ENCODE data around the gene CNNM2. TPM values are rescaled to one million over a fixed set of nuclear protein-coding genes. Genes with fewer than 3 reads are reported as not detected.

The CNNM2 gene
- total RNA-seq, 1 experiment from 2014 or later = 7.2 TPM

DNA sequence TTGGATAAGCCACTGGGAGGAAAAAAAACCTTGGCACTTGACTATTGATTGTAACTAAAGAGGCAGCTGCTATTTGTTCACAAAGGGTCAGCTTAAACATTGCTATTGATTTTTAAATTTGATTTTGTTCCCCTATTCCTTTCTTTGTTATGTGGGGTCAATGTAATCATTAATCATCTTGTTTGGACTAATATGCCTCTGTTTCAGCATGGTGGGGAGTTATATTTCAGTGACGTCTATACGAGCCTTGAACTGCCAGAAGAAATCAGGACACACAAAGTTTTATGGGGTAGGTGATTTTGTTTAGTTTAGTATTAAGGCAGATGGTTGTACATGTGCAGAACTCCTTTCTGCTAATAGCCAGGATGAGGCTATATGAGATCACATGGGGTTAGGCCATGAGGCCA is 41.3 kb upstream of the CNNM2 start:
- Histone ChIP-seq H3K36me3 (ENCODE audit: low read depth, low read length) (no peaks in the 10 kb centered on the region), H3K27me3 (ENCODE audit: low read length) (no peaks in the 10 kb centered on the region), H3K79me2 (ENCODE audit: low read length) (no peaks in the 10 kb centered on the region), H3K27ac (ENCODE audit: low read length) (no peak overlapping the region), H3K4me3 (ENCODE audit: low read length) (no peak overlapping the region), H3F3A (ENCODE audit: low read length, unreplicated experiment) (no peaks in the 10 kb centered on the region), H3K4me2 (ENCODE audit: low read length) (no peak overlapping the region), H3K9ac (ENCODE audit: low read length) (no peak overlapping the region), H2AFZ (ENCODE audit: low read length) (no peak overlapping the region), H4K20me1 (ENCODE audit: low read length) (no peaks in the 10 kb centered on the region), H3K9me3 (ENCODE audit: low read length) (no peaks in the 10 kb centered on the region), H3K4me1 (ENCODE audit: insufficient read depth, low read length) (no peaks in the 10 kb centered on the region), H3K9me2 (replicated peaks; ENCODE audit: low read length) (no peaks in the 10 kb centered on the region)
- no TSS peak for BruUV-seq (replicated peaks)
- intact Hi-C loops (cut with micrococcal nuclease) = no loop called here
- no peak for TF ChIP-seq EZH2 (IDR thresholded peaks at IDR 0.05; ENCODE audit: low read length, unreplicated experiment)
- no peak for TF ChIP-seq EZH2phosphoT487 (IDR thresholded peaks at IDR 0.05; ENCODE audit: borderline replicate concordance, low read length)
- TF ChIP-seq, protein P1, sequence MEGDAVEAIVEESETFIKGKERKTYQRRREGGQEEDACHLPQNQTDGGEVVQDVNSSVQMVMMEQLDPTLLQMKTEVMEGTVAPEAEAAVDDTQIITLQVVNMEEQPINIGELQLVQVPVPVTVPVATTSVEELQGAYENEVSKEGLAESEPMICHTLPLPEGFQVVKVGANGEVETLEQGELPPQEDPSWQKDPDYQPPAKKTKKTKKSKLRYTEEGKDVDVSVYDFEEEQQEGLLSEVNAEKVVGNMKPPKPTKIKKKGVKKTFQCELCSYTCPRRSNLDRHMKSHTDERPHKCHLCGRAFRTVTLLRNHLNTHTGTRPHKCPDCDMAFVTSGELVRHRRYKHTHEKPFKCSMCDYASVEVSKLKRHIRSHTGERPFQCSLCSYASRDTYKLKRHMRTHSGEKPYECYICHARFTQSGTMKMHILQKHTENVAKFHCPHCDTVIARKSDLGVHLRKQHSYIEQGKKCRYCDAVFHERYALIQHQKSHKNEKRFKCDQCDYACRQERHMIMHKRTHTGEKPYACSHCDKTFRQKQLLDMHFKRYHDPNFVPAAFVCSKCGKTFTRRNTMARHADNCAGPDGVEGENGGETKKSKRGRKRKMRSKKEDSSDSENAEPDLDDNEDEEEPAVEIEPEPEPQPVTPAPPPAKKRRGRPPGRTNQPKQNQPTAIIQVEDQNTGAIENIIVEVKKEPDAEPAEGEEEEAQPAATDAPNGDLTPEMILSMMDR (conservative IDR thresholded peaks at IDR 0.05; ENCODE audit: low read depth, low read length) = no peak
- no peak for ATAC-seq
- ChIA-PET CTCF (no interaction called here), POLR2A (ENCODE audit: unreplicated experiment) (interaction anchor here (0.6 kb wide), 1 partner anchor 371 kb away, joined by 3 read pairs; no protein-coding TSS in a partner anchor)
- no peak for DNase-seq

- H3K79me2 ChIP-seq (ENCODE audit: low read length) = no peaks in the 10 kb centered on the region
- no peaks in the 10 kb centered on the region for H3K9me3 ChIP-seq (ENCODE audit: low read length)
- H3K9me2 ChIP-seq (replicated peaks; ENCODE audit: low read length) = no peaks in the 10 kb centered on the region
- H3K27ac ChIP-seq (ENCODE audit: low read length) = no peak overlapping the region
- no peak overlapping the region for H3K9ac ChIP-seq (ENCODE audit: low read length)
- POLR2A ChIA-PET (ENCODE audit: unreplicated experiment) = no interaction called here
- H4K20me1 ChIP-seq (ENCODE audit: low read length) = no peaks in the 10 kb centered on the region
- ATAC-seq (no peak), DNase-seq (no peak)
- intact Hi-C loops (cut with micrococcal nuclease) = no loop called here
- H3K4me2 ChIP-seq (ENCODE audit: low read length) = no peak overlapping the region
- no peaks in the 10 kb centered on the region for H3K4me1 ChIP-seq (ENCODE audit: insufficient read depth, low read length)
- CTCF ChIA-PET = no interaction called here
- no peaks in the 10 kb centered on the region for H3K36me3 ChIP-seq (ENCODE audit: low read depth, low read length)
- no peak overlapping the region for H2AFZ ChIP-seq (ENCODE audit: low read length)
- no peaks in the 10 kb centered on the region for H3F3A ChIP-seq (ENCODE audit: low read length, unreplicated experiment)
- no peaks in the 10 kb centered on the region for H3K27me3 ChIP-seq (ENCODE audit: low read length)
- no TSS peak for BruUV-seq (replicated peaks)
- H3K4me3 ChIP-seq (ENCODE audit: low read length) = no peak overlapping the region
- TF ChIP-seq EZH2phosphoT487 (IDR thresholded peaks at IDR 0.05; ENCODE audit: borderline replicate concordance, low read length) (no peak), EZH2 (IDR thresholded peaks at IDR 0.05; ENCODE audit: low read length, unreplicated experiment) (no peak)
- TF ChIP-seq, protein P1 (conservative IDR thresholded peaks at IDR 0.05; ENCODE audit: low read depth, low read length) = no peak
Measured at GRCh38 chr10:102878629-102879028, 39.5 kb upstream of the CNNM2 start.

DNA sequence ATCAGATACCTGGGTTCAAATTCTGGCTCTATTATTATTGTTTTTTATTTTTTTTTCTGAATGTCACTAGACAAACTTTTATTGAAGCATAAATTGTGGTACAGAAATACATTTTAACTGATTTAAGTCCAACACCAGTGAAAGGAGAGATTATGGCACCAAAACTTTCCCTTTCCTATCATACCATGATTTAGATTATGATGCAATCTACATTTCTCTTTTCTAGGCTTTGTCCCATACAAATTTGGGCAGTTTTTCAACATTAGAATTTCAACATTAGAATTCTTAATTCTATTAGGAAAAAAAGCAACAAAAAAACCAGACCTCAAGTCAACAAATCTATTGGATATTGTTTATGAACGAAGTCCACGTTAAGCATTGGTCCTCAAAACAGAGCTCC is 37.8 kb upstream of the CNNM2 start:
- no peak overlapping the region for H3K27ac ChIP-seq (ENCODE audit: low read length)
- H3K27me3 ChIP-seq (ENCODE audit: low read length) = no peaks in the 10 kb centered on the region
- intact Hi-C loops (cut with micrococcal nuclease) = no loop called here
- H3K9me2 ChIP-seq (replicated peaks; ENCODE audit: low read length) = no peaks in the 10 kb centered on the region
- no peaks in the 10 kb centered on the region for H3K4me1 ChIP-seq (ENCODE audit: insufficient read depth, low read length)
- BruUV-seq (replicated peaks) = no TSS peak
- no peaks in the 10 kb centered on the region for H3K36me3 ChIP-seq (ENCODE audit: low read depth, low read length)
- ChIA-PET POLR2A (ENCODE audit: unreplicated experiment) (no interaction called here), CTCF (no interaction called here)
- no peak for DNase-seq
- H3F3A ChIP-seq (ENCODE audit: low read length, unreplicated experiment) = no peaks in the 10 kb centered on the region
- H4K20me1 ChIP-seq (ENCODE audit: low read length) = no peaks in the 10 kb centered on the region
- H3K9me3 ChIP-seq (ENCODE audit: low read length) = no peaks in the 10 kb centered on the region
- no peak overlapping the region for H3K4me2 ChIP-seq (ENCODE audit: low read length)
- no peak overlapping the region for H3K9ac ChIP-seq (ENCODE audit: low read length)
- TF ChIP-seq, protein P1 (conservative IDR thresholded peaks at IDR 0.05; ENCODE audit: low read depth, low read length) = no peak
- TF ChIP-seq EZH2phosphoT487 (IDR thresholded peaks at IDR 0.05; ENCODE audit: borderline replicate concordance, low read length) = no peak
- TF ChIP-seq EZH2 (IDR thresholded peaks at IDR 0.05; ENCODE audit: low read length, unreplicated experiment) = no peak
- ATAC-seq = no peak
- H2AFZ ChIP-seq (ENCODE audit: low read length) = no peak overlapping the region
- no peak overlapping the region for H3K4me3 ChIP-seq (ENCODE audit: low read length)
- no peaks in the 10 kb centered on the region for H3K79me2 ChIP-seq (ENCODE audit: low read length)
